ENCODE measurements around the gene WBP11.
"Not testable (repeated sequence)": the region's sequence is repeated elsewhere in the genome, so short reads cannot be mapped to it uniquely, and the experiment has no call there.

GRCh38 chr12:14766020-14766419, 37.3 kb downstream of the WBP11 start:
- TF ChIP-seq POLR2A (IDR thresholded peaks at IDR 0.05; ENCODE audit: low read length); GATA1 (IDR thresholded peaks at IDR 0.05; ENCODE audit: low read depth, low read length): not testable (repeated sequence)

Measured in erythroblast (primary cell).